Measurements from ENCODE around the gene BMPR1B.

- TF ChIP-seq CTCF (IDR thresholded peaks at IDR 0.05; ENCODE audit: low read depth, low read length, poor library complexity, severe bottlenecking) (no peak), EZH2phosphoT487 (IDR thresholded peaks at IDR 0.05; ENCODE audit: borderline replicate concordance, low read length) (no peak)
These were observed 255.5 kb downstream of the BMPR1B start for GRCh38 chr4:95013236-95013635.

Measured in DOHH2 (cell line).